ENCODE measurements around the gene CCDC61.

Gene CCDC61

DNA sequence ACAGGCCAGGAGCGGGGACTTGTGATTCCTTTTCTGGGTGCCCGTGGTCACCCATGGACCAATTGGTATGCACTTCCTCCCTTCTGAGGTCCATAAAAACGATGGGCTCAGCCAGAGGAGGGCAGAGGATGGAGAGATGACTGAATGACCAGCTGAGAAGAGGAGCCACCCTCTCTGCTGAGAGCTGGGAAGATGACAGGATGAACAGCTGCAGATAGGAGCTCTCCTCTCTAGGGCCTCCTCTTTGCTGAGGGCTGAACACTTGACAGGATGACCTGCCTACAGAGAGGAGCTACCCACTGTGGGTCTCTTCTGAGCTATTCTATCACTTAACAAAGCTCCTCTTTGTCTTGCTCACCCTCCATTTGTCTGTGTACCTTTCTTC lies 41.5 kb downstream of the CCDC61 start:
- no peaks in the 10 kb centered on the region for H3K36me3 ChIP-seq (replicated peaks; ENCODE audit: insufficient read depth, low read length)
- no peak for DNase-seq
- H3K4me3 ChIP-seq (ENCODE audit: low read length), result no peak overlapping the region
- no peaks in the 10 kb centered on the region for H3K79me2 ChIP-seq (ENCODE audit: low read length)
- no peaks in the 10 kb centered on the region for H4K20me1 ChIP-seq (ENCODE audit: insufficient read depth, low read length)
- no peaks in the 10 kb centered on the region for H3F3A ChIP-seq (ENCODE audit: insufficient read depth, low read length)
- H3K4me2 ChIP-seq (ENCODE audit: low read depth, low read length), result no peak overlapping the region
- H3K9me3 ChIP-seq (replicated peaks; ENCODE audit: insufficient read depth, low read length), result no peaks in the 10 kb centered on the region
- no peaks in the 10 kb centered on the region for H3K4me1 ChIP-seq (ENCODE audit: low read length)
- H3K27me3 ChIP-seq (replicated peaks; ENCODE audit: insufficient read depth, low read length), result no peaks in the 10 kb centered on the region
- no peak overlapping the region for H3K27ac ChIP-seq (ENCODE audit: low read length)
- H3K9ac ChIP-seq (ENCODE audit: low read length), result no peak overlapping the region
- H3K9me2 ChIP-seq (replicated peaks; ENCODE audit: insufficient read depth, low read length), result no peaks in the 10 kb centered on the region
- TF ChIP-seq EZH2phosphoT487 (IDR thresholded peaks at IDR 0.05; ENCODE audit: low read length), result no peak
- TF ChIP-seq, protein P1, sequence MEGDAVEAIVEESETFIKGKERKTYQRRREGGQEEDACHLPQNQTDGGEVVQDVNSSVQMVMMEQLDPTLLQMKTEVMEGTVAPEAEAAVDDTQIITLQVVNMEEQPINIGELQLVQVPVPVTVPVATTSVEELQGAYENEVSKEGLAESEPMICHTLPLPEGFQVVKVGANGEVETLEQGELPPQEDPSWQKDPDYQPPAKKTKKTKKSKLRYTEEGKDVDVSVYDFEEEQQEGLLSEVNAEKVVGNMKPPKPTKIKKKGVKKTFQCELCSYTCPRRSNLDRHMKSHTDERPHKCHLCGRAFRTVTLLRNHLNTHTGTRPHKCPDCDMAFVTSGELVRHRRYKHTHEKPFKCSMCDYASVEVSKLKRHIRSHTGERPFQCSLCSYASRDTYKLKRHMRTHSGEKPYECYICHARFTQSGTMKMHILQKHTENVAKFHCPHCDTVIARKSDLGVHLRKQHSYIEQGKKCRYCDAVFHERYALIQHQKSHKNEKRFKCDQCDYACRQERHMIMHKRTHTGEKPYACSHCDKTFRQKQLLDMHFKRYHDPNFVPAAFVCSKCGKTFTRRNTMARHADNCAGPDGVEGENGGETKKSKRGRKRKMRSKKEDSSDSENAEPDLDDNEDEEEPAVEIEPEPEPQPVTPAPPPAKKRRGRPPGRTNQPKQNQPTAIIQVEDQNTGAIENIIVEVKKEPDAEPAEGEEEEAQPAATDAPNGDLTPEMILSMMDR (IDR thresholded peaks at IDR 0.05; ENCODE audit: low read length), result no peak
- TF ChIP-seq EZH2 (optimal IDR thresholded peaks at IDR 0.05; ENCODE audit: low read depth, low read length), result no peak
- no peak overlapping the region for H2AFZ ChIP-seq (ENCODE audit: low read length)

DNA sequence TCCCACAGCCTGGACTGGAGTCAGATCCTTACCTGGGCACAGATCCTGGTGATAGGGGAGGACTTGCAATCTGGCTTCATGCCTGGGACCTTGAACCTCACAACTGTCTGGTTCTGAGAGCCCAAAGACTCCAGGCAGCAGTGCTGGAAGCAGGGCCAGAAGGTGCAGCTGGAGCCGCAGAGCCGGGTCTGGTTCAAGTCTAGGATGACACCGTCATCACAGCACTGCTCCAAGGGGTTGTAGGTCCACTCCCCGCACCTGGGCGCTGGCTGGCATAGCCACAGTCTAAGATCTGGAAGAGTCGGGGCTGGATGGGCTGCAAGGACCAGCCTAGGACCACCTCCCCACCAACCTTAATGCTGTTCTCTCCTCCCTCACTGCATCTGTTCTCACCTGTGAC lies 44.9 kb downstream of the CCDC61 start:
- no peak for DNase-seq
- no peak for TF ChIP-seq EZH2phosphoT487 (IDR thresholded peaks at IDR 0.05; ENCODE audit: low read length)
- TF ChIP-seq, protein P1 (IDR thresholded peaks at IDR 0.05; ENCODE audit: low read length), result no peak
- no peak for TF ChIP-seq EZH2 (optimal IDR thresholded peaks at IDR 0.05; ENCODE audit: low read depth, low read length)
- H3K36me3 ChIP-seq (replicated peaks; ENCODE audit: insufficient read depth, low read length), result no peaks in the 10 kb centered on the region
- no peak overlapping the region for H3K4me2 ChIP-seq (ENCODE audit: low read depth, low read length)
- H3K9me2 ChIP-seq (replicated peaks; ENCODE audit: insufficient read depth, low read length), result no peaks in the 10 kb centered on the region
- no peaks in the 10 kb centered on the region for H3K27me3 ChIP-seq (replicated peaks; ENCODE audit: insufficient read depth, low read length)
- no peak overlapping the region for H3K27ac ChIP-seq (ENCODE audit: low read length)
- H3K9ac ChIP-seq (ENCODE audit: low read length), result no peak overlapping the region
- H3K4me3 ChIP-seq (ENCODE audit: low read length), result no peak overlapping the region
- H4K20me1 ChIP-seq (ENCODE audit: insufficient read depth, low read length), result no peaks in the 10 kb centered on the region
- H3K79me2 ChIP-seq (ENCODE audit: low read length), result no peaks in the 10 kb centered on the region
- H3K4me1 ChIP-seq (ENCODE audit: low read length), result no peaks in the 10 kb centered on the region
- no peaks in the 10 kb centered on the region for H3F3A ChIP-seq (ENCODE audit: insufficient read depth, low read length)
- H3K9me3 ChIP-seq (replicated peaks; ENCODE audit: insufficient read depth, low read length), result no peaks in the 10 kb centered on the region
- H2AFZ ChIP-seq (ENCODE audit: low read length), result no peak overlapping the region

DNA sequence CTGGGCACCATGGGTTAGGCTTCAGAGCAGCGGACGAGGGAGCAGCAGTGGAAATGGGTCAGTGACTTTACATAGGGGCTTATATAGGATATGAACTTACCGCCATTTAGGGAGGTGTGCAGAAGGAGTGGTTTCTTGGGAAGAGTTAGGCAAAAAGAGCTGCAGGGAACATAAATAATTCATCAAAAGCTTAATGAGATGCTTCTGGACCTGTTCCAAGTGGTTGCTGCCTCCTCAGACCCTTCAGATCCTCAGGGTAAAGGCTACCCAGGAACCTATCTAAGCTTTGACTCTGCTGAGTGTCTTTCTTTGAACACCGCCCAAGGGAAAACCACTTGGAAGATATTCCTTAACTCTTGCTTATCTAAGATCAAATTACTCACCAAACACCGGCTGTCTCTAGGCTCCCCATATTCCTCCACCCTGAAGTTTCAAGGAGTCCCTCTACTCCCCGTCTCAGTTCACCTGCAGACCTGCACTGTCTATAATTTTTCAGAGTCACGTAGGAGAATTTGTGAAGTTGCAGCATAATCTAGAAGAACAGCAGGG lies 45.8 kb downstream of the CCDC61 start, which contains the start of gene IGFL4:
Gene IGFL4, minus strand, starts transcription at position 51 of the 549 bp plus-strand sequence. Its CDS starts 40 bp downstream, at position 11.
- TF ChIP-seq EZH2 (optimal IDR thresholded peaks at IDR 0.05; ENCODE audit: low read depth, low read length) (no peak), EZH2phosphoT487 (IDR thresholded peaks at IDR 0.05; ENCODE audit: low read length) (no peak)
- TF ChIP-seq, protein P1 (IDR thresholded peaks at IDR 0.05; ENCODE audit: low read length), result no peak
- H2AFZ ChIP-seq (ENCODE audit: low read length), result no peak within 1 kb of the TSS
- H3K79me2 ChIP-seq (ENCODE audit: low read length), result no peaks in the 10 kb centered on the region
- DNase-seq, result no peak
- H4K20me1 ChIP-seq (ENCODE audit: insufficient read depth, low read length), result no peaks in the 10 kb centered on the region
- H3K4me2 ChIP-seq (ENCODE audit: low read depth, low read length), result no peak within 1 kb of the TSS
- H3K27me3 ChIP-seq (replicated peaks; ENCODE audit: insufficient read depth, low read length), result no peaks in the 10 kb centered on the region
- no peaks in the 10 kb centered on the region for H3K9me3 ChIP-seq (replicated peaks; ENCODE audit: insufficient read depth, low read length)
- H3K27ac ChIP-seq (ENCODE audit: low read length), result no peak within 1 kb of the TSS
- H3K4me1 ChIP-seq (ENCODE audit: low read length), result no peaks in the 10 kb centered on the region
- H3K9ac ChIP-seq (ENCODE audit: low read length), result no peak within 1 kb of the TSS
- H3K4me3 ChIP-seq (ENCODE audit: low read length), result no peak within 1 kb of the TSS
- H3F3A ChIP-seq (ENCODE audit: insufficient read depth, low read length), result no peaks in the 10 kb centered on the region
- H3K36me3 ChIP-seq (replicated peaks; ENCODE audit: insufficient read depth, low read length), result no peaks in the 10 kb centered on the region
- no peaks in the 10 kb centered on the region for H3K9me2 ChIP-seq (replicated peaks; ENCODE audit: insufficient read depth, low read length)

Data from MM.1S (cell line).